IMR-90 (cell line): ENCODE data around the gene AOPEP. TPM values are rescaled to one million over a fixed set of nuclear protein-coding genes. Genes with fewer than 3 reads are reported as not detected.

Experiments used
- ATAC-seq: fragments of 200-7000 bp; cut with Tn5 transposase; 2 replicates; pipeline ENCODE4 v1.9.1; 2020; ENCODE audit warnings: low read depth, mild to moderate bottlenecking, moderate library complexity
- BruUV-seq: library from RNA; stranded (reverse); fragments of 400-500 nt; replicated peaks from 2 replicates; lab custom pipeline; 2021; lab: Mats Ljungman, UMichigan
- CTCF ChIA-PET: fragments of 300-600 bp; formaldehyde crosslinking; extraction: SDS; loops from one replicate; lab custom pipeline; 2021; ENCODE audit warnings: antibody characterized with exemption; lab: Yijun Ruan, JAX
- POLR2A ChIA-PET: fragments of 300-600 bp; sonication (Branson Sonifier 250); formaldehyde crosslinking; loops from one replicate; lab custom pipeline; 2022; ENCODE audit warnings: antibody characterized with exemption; ENCODE audit not compliant: unreplicated experiment; lab: Charles Lee
- DNase-seq: peaks from one replicate; pipeline ENCODE4 v3.0.0; 2013
- H2AFZ ChIP-seq: replicated peaks from 2 replicates; pipeline ENCODE3; 2013; ENCODE audit warnings: low read length, mild to moderate bottlenecking; ENCODE audit not compliant: poor library complexity
- H2AK5ac ChIP-seq: 2 replicates; pipeline ENCODE4 v1.6.1; 2013; ENCODE audit warnings: low read depth, low read length, inconsistent platforms
- H2AK9ac ChIP-seq: replicated peaks from 2 replicates; pipeline ENCODE3; 2013; ENCODE audit warnings: mild to moderate bottlenecking, low read depth, low read length, moderate library complexity; ENCODE audit not compliant: poor library complexity
- H2BK120ac ChIP-seq: 2 replicates; pipeline ENCODE4 v1.6.1; 2013; ENCODE audit warnings: low read depth, low read length, inconsistent platforms
- H2BK15ac ChIP-seq: 3 replicates; pipeline ENCODE4 v1.6.1; 2013; ENCODE audit warnings: low read depth, low read length, inconsistent platforms
- H2BK20ac ChIP-seq: 2 replicates; pipeline ENCODE4 v1.6.1; 2013; ENCODE audit warnings: low read depth, mild to moderate bottlenecking, inconsistent platforms, low read length, moderate library complexity
- H2BK5ac ChIP-seq: 2 replicates; pipeline ENCODE4 v1.6.1; 2013; ENCODE audit warnings: mild to moderate bottlenecking, low read depth, low read length, inconsistent platforms; ENCODE audit not compliant: poor library complexity, severe bottlenecking
- H3K14ac ChIP-seq: replicated peaks from 2 replicates; pipeline ENCODE4 v1.6.1; 2013; ENCODE audit warnings: low read depth, low read length, inconsistent platforms
- H3K18ac ChIP-seq: 2 replicates; pipeline ENCODE4 v1.6.1; 2013; ENCODE audit warnings: low read depth, low read length, control low read depth
- H3K23ac ChIP-seq: 2 replicates; pipeline ENCODE4 v1.6.1; 2013; ENCODE audit warnings: low read depth, low read length, inconsistent platforms
- H3K27ac ChIP-seq: 2 replicates; pipeline ENCODE4 v1.5.1; 2013; ENCODE audit warnings: mild to moderate bottlenecking, control low read depth, low read length; ENCODE audit not compliant: insufficient read depth
- H3K27me3 ChIP-seq: 2 replicates; pipeline ENCODE4 v1.6.1; 2013; ENCODE audit warnings: low read length; ENCODE audit not compliant: control insufficient read depth, insufficient read depth
- H3K36me3 ChIP-seq: 2 replicates; pipeline ENCODE4 v1.6.1; 2013; ENCODE audit warnings: low read length, mixed read lengths; ENCODE audit not compliant: control insufficient read depth, insufficient read depth
- H3K4ac ChIP-seq: 2 replicates; pipeline ENCODE4 v1.6.1; 2013; ENCODE audit warnings: low read depth, low read length, inconsistent platforms
- H3K4me1 ChIP-seq: 2 replicates; pipeline ENCODE4 v1.6.1; 2013; ENCODE audit warnings: low read length, mixed read lengths; ENCODE audit not compliant: control insufficient read depth, insufficient read depth
- H3K4me2 ChIP-seq: 2 replicates; pipeline ENCODE4 v1.6.1; 2013; ENCODE audit warnings: low read depth, mild to moderate bottlenecking, control low read depth, low read length, moderate library complexity
- H3K4me3 ChIP-seq: 2 replicates; pipeline ENCODE4 v1.5.1; 2013; ENCODE audit warnings: low read depth, mild to moderate bottlenecking, control low read depth, low read length, moderate library complexity; ENCODE audit not compliant: insufficient read depth
- H3K56ac ChIP-seq: 2 replicates; pipeline ENCODE4 v1.6.1; 2013; ENCODE audit warnings: low read length, inconsistent platforms; ENCODE audit not compliant: insufficient read depth; ENCODE audit errors: extremely low read depth
- H3K79me1 ChIP-seq, 2 experiments: 2 replicates each; pipeline ENCODE4 v1.6.1; 2013; ENCODE audit warnings: low read length in 2 of 2, inconsistent platforms in 1 of 2, low read depth in 1 of 2
- H3K9ac ChIP-seq: 2 replicates; pipeline ENCODE4 v1.6.1; 2013; ENCODE audit warnings: low read depth, low read length, control low read depth
- H3K9me1 ChIP-seq: 2 replicates; pipeline ENCODE4 v1.6.1; 2013; ENCODE audit warnings: low read length, inconsistent platforms; ENCODE audit not compliant: insufficient read depth
- H3K9me3 ChIP-seq: 2 replicates; pipeline ENCODE4 v1.6.1; 2013; ENCODE audit warnings: low read length; ENCODE audit not compliant: control insufficient read depth, insufficient read depth
- H4K20me1 ChIP-seq: 2 replicates; pipeline ENCODE4 v1.6.1; 2013; ENCODE audit warnings: low read length, inconsistent platforms; ENCODE audit not compliant: insufficient read depth
- H4K5ac ChIP-seq: 2 replicates; pipeline ENCODE4 v1.6.1; 2013; ENCODE audit warnings: mild to moderate bottlenecking, low read depth, low read length, control low read depth
- H4K8ac ChIP-seq, 2 experiments: 2 replicates each; pipeline ENCODE4 v1.6.1; 2013; ENCODE audit warnings: low read depth in 2 of 2, low read length in 2 of 2, control low read depth in 1 of 2, inconsistent platforms in 1 of 2
- H4K91ac ChIP-seq: 2 replicates; pipeline ENCODE4 v1.6.1; 2013; ENCODE audit warnings: low read depth, low read length, inconsistent platforms; ENCODE audit not compliant: insufficient read depth
- BHLHE40 ChIP-seq: fragments of 150-350 bp; IDR thresholded peaks from 2 replicates; pipeline ENCODE4 v1.6.1; 2016; ENCODE audit warnings: mild to moderate bottlenecking, low read depth, low read length
- CEBPB ChIP-seq: IDR thresholded peaks from 2 replicates; pipeline ENCODE4 v1.6.1; 2012; ENCODE audit warnings: low read depth, low read length, improper control_type of control experiment
- CHD1 ChIP-seq: IDR thresholded peaks from 2 replicates; pipeline ENCODE4 v1.6.1; 2012; ENCODE audit warnings: low read depth, low read length, improper control_type of control experiment
- CTCF ChIP-seq: conservative IDR thresholded peaks from 2 replicates; pipeline ENCODE4 v1.5.1; 2012; ENCODE audit warnings: mild to moderate bottlenecking, low read depth, low read length, improper control_type of control experiment
- ELK1 ChIP-seq: fragments of 150-350 bp; IDR thresholded peaks from 2 replicates; pipeline ENCODE4 v1.6.1; 2016; ENCODE audit warnings: low read depth, mild to moderate bottlenecking, low read length, moderate library complexity, borderline replicate concordance
- FOS ChIP-seq: fragments of 150-350 bp; IDR thresholded peaks from 2 replicates; pipeline ENCODE4 v1.6.1; 2016; ENCODE audit warnings: low read depth, low read length
- MAFK ChIP-seq: IDR thresholded peaks from 2 replicates; pipeline ENCODE4 v1.6.1; 2012; ENCODE audit warnings: low read depth, low read length, improper control_type of control experiment
- MAZ ChIP-seq: IDR thresholded peaks from 2 replicates; pipeline ENCODE4 v1.6.1; 2012; ENCODE audit warnings: low read depth, mild to moderate bottlenecking, low read length, improper control_type of control experiment, moderate library complexity, borderline replicate concordance
- MXI1 ChIP-seq: IDR thresholded peaks from 2 replicates; pipeline ENCODE4 v1.6.1; 2012; ENCODE audit warnings: low read depth, mild to moderate bottlenecking, low read length, moderate library complexity, borderline replicate concordance
- NFE2L2 ChIP-seq: fragments of 150-350 bp; IDR thresholded peaks from 2 replicates; pipeline ENCODE4 v1.6.1; 2016; ENCODE audit warnings: low read depth, mild to moderate bottlenecking, low read length
- POLR2A ChIP-seq: IDR thresholded peaks from 2 replicates; pipeline ENCODE4 v1.6.1; 2012; ENCODE audit warnings: mild to moderate bottlenecking, low read depth, low read length
- RAD21 ChIP-seq: IDR thresholded peaks from 2 replicates; pipeline ENCODE4 v1.6.1; 2012; ENCODE audit warnings: low read length, improper control_type of control experiment
- RCOR1 ChIP-seq: IDR thresholded peaks from 2 replicates; pipeline ENCODE4 v1.6.1; 2012; ENCODE audit warnings: mild to moderate bottlenecking, low read length, improper control_type of control experiment; ENCODE audit not compliant: insufficient replicate concordance
- RFX5 ChIP-seq: IDR thresholded peaks from 2 replicates; pipeline ENCODE4 v1.8.0; 2012; ENCODE audit warnings: low read depth, mild to moderate bottlenecking, low read length, moderate library complexity
- SMC3 ChIP-seq: fragments of 150-350 bp; IDR thresholded peaks from 2 replicates; pipeline ENCODE4 v1.6.1; 2016; ENCODE audit warnings: low read depth, mild to moderate bottlenecking, antibody characterized with exemption, low read length, moderate library complexity
- USF2 ChIP-seq: fragments of 150-350 bp; IDR thresholded peaks from 2 replicates; pipeline ENCODE4 v1.6.1; 2017; ENCODE audit warnings: mild to moderate bottlenecking, antibody characterized with exemption, low read length, low read depth
- WGBS, 2 experiments: methylation state at CpG; one replicate each; pipeline versions ENCODE4 v1.1.5 to v1.1.7; 2013; ENCODE audit warnings: missing lambda C conversion rate in 2 of 2; ENCODE audit not compliant: insufficient read length in 1 of 2; ENCODE audit errors: extremely low coverage in 2 of 2; 5-methylcytosine and 5-hydroxymethylcytosine counted together
- dilution Hi-C: fragments of 300-500 bp; cut with HindIII; formaldehyde crosslinking; loops from one replicate; pipeline ENCODE4 v1.14.3; 2018; ENCODE audit warnings: low sequenced_read_pairs; ENCODE audit not compliant: unreplicated experiment
- in situ Hi-C: fragments of 300-500 bp; cut with MboI; formaldehyde crosslinking; loops from 3 replicates; pipeline ENCODE4 v1.14.3; 2019; ENCODE audit warnings: low sequenced_read_pairs, inconsistent platforms, mixed read lengths
- intact Hi-C: fragments of 100-400 bp; cut with micrococcal nuclease; formaldehyde crosslinking; loops from 2 replicates; pipeline ENCODE4 v1.10.0; 2022
- polyA plus RNA-seq, 3 experiments: library from polyadenylated mRNA; depleted of rRNA; stranded (reverse); fragments of >200 nt; gene quantifications; 2 replicates each; pipeline ENCODE4 v1.2.3, GENCODE V29; 2012; ENCODE audit warnings: low replicate concordance in 1 of 3
- total RNA-seq: library from RNA; depleted of rRNA; stranded (reverse); fragments of >200 nt; gene quantifications from 2 replicates; pipeline ENCODE4 v1.2.3, GENCODE V29; 2012

Gene AOPEP
- total and polyA plus RNA-seq, 2 of the 4 experiments (the other 2 are of a cell fraction), result 34.9 to 38.7 TPM

GRCh38 chr9:95081998-95082397 lies 355.5 kb downstream of the AOPEP start:
- Histone ChIP-seq H2BK20ac (no peak overlapping the region), H2BK5ac (no peak overlapping the region), H3K23ac (no peak overlapping the region), H3K79me1 (peaks cover 40 to 90% of the 10 kb centered on the region in 2 experiments), H4K5ac (no peak overlapping the region), H3K9me1 (peaks cover 20% of the 10 kb centered on the region), H3K4ac (no peak overlapping the region), H3K9me3 (no peaks in the 10 kb centered on the region), H4K20me1 (peaks cover 84% of the 10 kb centered on the region), H3K56ac (no peak overlapping the region), H3K27ac (no peak overlapping the region), H4K8ac (no peak overlapping the region), H3K18ac (no peak overlapping the region), H2AK9ac (no peak overlapping the region), H4K91ac (no peak overlapping the region), H3K27me3 (no peaks in the 10 kb centered on the region), H3K36me3 (peaks cover 73% of the 10 kb centered on the region), H2AK5ac (no peak overlapping the region), H3K4me3 (no peak overlapping the region), H2BK15ac (no peak overlapping the region), H3K4me2 (no peak overlapping the region), H3K14ac (no peak overlapping the region), H3K9ac (no peak overlapping the region), H2AFZ (no peak overlapping the region), H3K4me1 (peaks cover 14% of the 10 kb centered on the region), H2BK120ac (no peak overlapping the region)
- in situ Hi-C loops, result no loop called here
- intact Hi-C loops, result no loop called here
- no TSS peak for BruUV-seq
- POLR2A ChIA-PET, result no interaction called here
- 95% methylated on average over 14 of the region's 19 CpGs; no CpG with 5 or more reads in 1 of the 2 experiments for WGBS, 2 experiments
- ATAC-seq (no peak), DNase-seq (no peak)
- dilution Hi-C loops, result no loop called here
- no peak for TF ChIP-seq BHLHE40
- no peak for TF ChIP-seq SMC3
- TF ChIP-seq MAZ, result no peak
- no peak for TF ChIP-seq CEBPB
- no peak for TF ChIP-seq ELK1
- no peak for TF ChIP-seq POLR2A
- TF ChIP-seq RFX5, result no peak
- no peak for TF ChIP-seq CHD1
- no peak for TF ChIP-seq MXI1
- TF ChIP-seq USF2, result no peak
- TF ChIP-seq FOS, result no peak
- no peak for TF ChIP-seq NFE2L2
- no peak for TF ChIP-seq RAD21
- no peak for TF ChIP-seq RCOR1
- no peak for TF ChIP-seq CTCF
- TF ChIP-seq MAFK, result no peak
- CTCF ChIA-PET, result no interaction called here
